Measurements from ENCODE around the gene TMIGD2. TPM values are rescaled to one million over a fixed set of nuclear protein-coding genes. Genes with fewer than 3 reads are reported as not detected.

TMIGD2 gene
- polyA plus RNA-seq, 3 donors: 0.26 TPM; not detected in 2

- Mint-ChIP-seq H3K4me1 (no peaks in the 10 kb centered on the region), H3K27me3 (ENCODE audit: low read depth in 3 of 3) (peaks cover 0 to 2% (median 0%) of the 10 kb centered on the region in 3 donors), H3K9me3 (no peaks in the 10 kb centered on the region), H3K4me3 (no peak overlapping the region), H3K27ac (no peak overlapping the region), H3K36me3 (no peaks in the 10 kb centered on the region)
- Histone ChIP-seq H2AFZ (ENCODE audit: insufficient read depth, low read depth, low read length, poor library complexity, severe bottlenecking) (no peak overlapping the region), H3K27ac (ENCODE audit: low read depth in 1 of 2, low read length in 2 of 2) (no peak overlapping the region), H3K9me3 (replicated peaks in 1 of 2; ENCODE audit: control insufficient read depth in 1 of 2, insufficient read depth in 1 of 2, low read length in 2 of 2) (no peaks in the 10 kb centered on the region), H3K36me3 (replicated peaks in 1 of 2; ENCODE audit: control insufficient read depth in 1 of 2, insufficient read depth in 2 of 2, low read length in 2 of 2) (no peaks in the 10 kb centered on the region), H4K20me1 (ENCODE audit: insufficient read depth, low read length) (no peaks in the 10 kb centered on the region), H3K4me3 (replicated peaks in 1 of 3; ENCODE audit: low read depth in 2 of 3, low read length in 3 of 3) (no peak overlapping the region), H3K9ac (ENCODE audit: insufficient read depth, low read length, poor library complexity, severe bottlenecking) (no peak overlapping the region), H3K4me1 (ENCODE audit: control insufficient read depth in 1 of 2, insufficient read depth in 2 of 2, low read length in 2 of 2) (no peaks in the 10 kb centered on the region), H3K4me2 (replicated peaks; ENCODE audit: extremely low read depth, low read length, poor library complexity, severe bottlenecking) (no peak overlapping the region), H3K27me3 (ENCODE audit: control insufficient read depth in 2 of 2, insufficient read depth in 2 of 2, low read length in 2 of 2) (no peaks in the 10 kb centered on the region), H3K79me2 (ENCODE audit: insufficient read depth, low read length) (no peaks in the 10 kb centered on the region)
- no peak for TF ChIP-seq CTCF (IDR thresholded peaks at IDR 0.05)
- no peak for DNase-seq
- intact Hi-C loops (cut with micrococcal nuclease): no loop called here
- WGBS (ENCODE audit: insufficient coverage): 93% methylated on average over 3 of the region's 10 CpGs
These were observed 7.8 kb downstream of the TMIGD2 start for GRCh38 chr19:4294389-4294788.

GRCh38 chr19:4292515-4292914 is 9.7 kb downstream of the TMIGD2 start:
- Histone ChIP-seq H3K4me2 (replicated peaks; ENCODE audit: extremely low read depth, low read length, poor library complexity, severe bottlenecking) (no peak overlapping the region), H3K27ac (ENCODE audit: low read depth in 1 of 2, low read length in 2 of 2) (no peak overlapping the region), H3K4me1 (ENCODE audit: control insufficient read depth in 1 of 2, insufficient read depth in 2 of 2, low read length in 2 of 2) (no peaks in the 10 kb centered on the region), H2AFZ (ENCODE audit: insufficient read depth, low read depth, low read length, poor library complexity, severe bottlenecking) (no peak overlapping the region), H3K9ac (ENCODE audit: insufficient read depth, low read length, poor library complexity, severe bottlenecking) (no peak overlapping the region), H3K79me2 (ENCODE audit: insufficient read depth, low read length) (no peaks in the 10 kb centered on the region), H3K4me3 (replicated peaks in 1 of 3; ENCODE audit: low read depth in 2 of 3, low read length in 3 of 3) (no peak overlapping the region), H3K27me3 (ENCODE audit: control insufficient read depth in 2 of 2, insufficient read depth in 2 of 2, low read length in 2 of 2) (no peaks in the 10 kb centered on the region), H4K20me1 (ENCODE audit: insufficient read depth, low read length) (no peaks in the 10 kb centered on the region), H3K36me3 (replicated peaks in 1 of 2; ENCODE audit: control insufficient read depth in 1 of 2, insufficient read depth in 2 of 2, low read length in 2 of 2) (no peaks in the 10 kb centered on the region), H3K9me3 (replicated peaks in 1 of 2; ENCODE audit: control insufficient read depth in 1 of 2, insufficient read depth in 1 of 2, low read length in 2 of 2) (no peaks in the 10 kb centered on the region)
- no peak for DNase-seq
- H3K4me3 Mint-ChIP-seq: no peak overlapping the region
- WGBS (ENCODE audit: insufficient coverage): 100% methylated on average over 3 of the region's 15 CpGs
- H3K9me3 Mint-ChIP-seq: no peaks in the 10 kb centered on the region
- TF ChIP-seq CTCF (IDR thresholded peaks at IDR 0.05): no peak
- no peaks in the 10 kb centered on the region for H3K36me3 Mint-ChIP-seq
- H3K4me1 Mint-ChIP-seq: no peaks in the 10 kb centered on the region
- no peak overlapping the region for H3K27ac Mint-ChIP-seq
- intact Hi-C loops (cut with micrococcal nuclease): no loop called here
- H3K27me3 Mint-ChIP-seq (ENCODE audit: low read depth in 3 of 3): peaks cover 0 to 2% (median 0%) of the 10 kb centered on the region in 3 donors

Measured in CD14-positive monocyte (primary cell).